HG03469 (cell line): Measurements from ENCODE around the gene TSPY4.
"Not testable (repeated sequence)": the region's sequence is repeated elsewhere in the genome, so short reads cannot be mapped to it uniquely, and the experiment has no call there.

Experiments used
- ATAC-seq: cut with Tn5 transposase; IDR thresholded peaks from one replicate; pipeline ENCODE4 v1.9.1; 2021; ENCODE audit warnings: mild to moderate bottlenecking, moderate library complexity, moderate number of reproducible peaks; ENCODE audit not compliant: unreplicated experiment

TSPY4 gene

GRCh38 chrY:9337164-9337563, at the start of gene TSPY4:
TSPY4 (plus strand) TSS chrY:9337464; CDS start chrY:9337510, 46 bp downstream.
- not testable (repeated sequence) for ATAC-seq

DNA sequence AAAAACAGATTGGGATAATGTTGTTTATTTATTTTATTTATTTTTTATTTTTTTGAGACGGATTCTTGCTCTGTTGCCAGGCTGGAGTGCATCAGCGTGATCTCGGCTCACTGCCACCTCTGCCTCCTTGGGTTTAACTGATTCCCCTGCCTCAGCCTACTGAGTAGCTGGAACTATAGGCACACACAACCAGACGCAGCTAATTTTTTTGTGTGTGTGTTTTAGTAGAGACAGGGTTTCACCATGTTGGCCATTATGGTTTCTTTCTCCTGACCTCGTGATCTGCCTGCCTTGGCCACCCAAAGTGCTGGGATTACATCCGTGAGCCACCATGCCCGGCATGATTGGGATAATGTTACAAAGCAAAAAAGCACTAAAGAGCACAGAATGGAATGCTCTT, 16.3 kb upstream of the TSPY4 start:
- no peak for ATAC-seq

DNA sequence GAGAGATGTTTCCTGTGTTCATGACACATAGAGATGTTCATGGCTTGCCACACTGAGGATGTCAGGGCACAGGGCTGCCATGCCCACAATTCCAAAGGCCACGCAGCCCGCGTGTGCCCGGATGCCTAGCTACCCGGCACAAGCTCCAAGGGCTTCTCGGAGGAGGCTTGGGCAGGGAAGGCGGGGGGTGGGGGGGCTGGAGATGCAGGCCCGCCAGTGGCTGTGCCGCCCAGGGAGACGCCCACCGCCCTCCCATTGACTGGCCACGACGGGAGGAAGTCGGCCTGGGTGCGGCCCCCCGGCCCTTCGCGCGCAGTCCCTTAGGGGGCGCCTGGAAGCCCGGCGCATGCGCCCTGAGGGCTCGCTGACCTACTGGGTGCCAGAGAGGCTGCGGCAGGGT, 20.2 kb downstream of the TSPY4 start, which contains the start of gene TSPY8:
Gene TSPY8 (plus strand): TSS at position 301 of the 400 bp plus-strand sequence. CDS start 46 bp downstream, at position 347.
- ATAC-seq = not testable (repeated sequence)
